ENCODE measurements around the gene DPCD. TPM values are rescaled to one million over a fixed set of nuclear protein-coding genes. Genes with fewer than 3 reads are reported as not detected.
"Not testable (repeated sequence)": the region's sequence is repeated elsewhere in the genome, so short reads cannot be mapped to it uniquely, and the experiment has no call there.

The DPCD gene
- polyA plus RNA-seq, 1 donor = 11.8 TPM

DNA sequence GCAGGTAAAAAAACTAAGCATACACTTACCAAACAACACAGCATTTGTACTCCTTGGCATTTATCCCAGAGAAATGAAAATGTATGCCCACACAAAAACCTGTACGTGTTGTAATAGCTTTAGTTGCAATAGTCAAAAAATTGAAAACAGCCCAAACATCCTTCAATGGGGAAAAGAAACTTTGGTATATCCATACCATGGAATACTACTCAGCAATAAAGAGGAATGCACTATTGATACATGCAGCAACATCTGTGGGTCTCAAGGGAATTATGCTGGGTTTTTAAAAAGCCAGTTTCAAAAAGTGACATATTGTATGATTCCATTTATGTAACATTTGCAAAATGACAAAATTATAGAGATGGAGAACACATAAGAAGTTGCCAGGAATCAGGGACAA is 35.4 kb downstream of the DPCD start:
- DNase-seq = no peak

DNA sequence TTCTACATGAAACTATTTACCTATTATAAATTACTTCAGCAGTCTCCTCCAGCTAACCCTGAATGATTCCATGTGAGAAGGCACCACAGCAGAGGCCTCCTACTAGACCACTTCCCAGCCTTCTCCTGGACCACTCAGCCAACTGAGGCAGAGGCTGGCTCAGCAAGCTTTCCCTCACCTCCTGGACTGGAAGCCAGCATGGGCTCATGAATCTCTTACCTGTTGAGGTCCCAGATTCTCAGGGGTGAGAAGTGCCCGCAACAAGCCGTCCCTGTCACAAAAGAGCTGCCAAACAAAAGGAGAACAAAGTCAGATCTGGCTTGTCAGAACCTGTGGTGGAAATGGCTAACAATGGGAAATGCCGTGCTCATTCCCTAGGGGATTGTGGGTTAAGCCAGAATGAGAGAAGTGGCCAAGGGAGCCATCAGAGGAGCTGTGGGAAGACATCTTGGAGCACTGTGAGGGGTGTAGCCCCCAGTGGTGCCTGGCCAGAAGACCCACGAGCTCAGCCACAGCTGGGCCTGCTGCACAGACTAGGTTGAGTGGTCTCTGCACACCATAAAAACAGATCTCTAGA is 36.5 kb downstream of the DPCD start:
- no peak for DNase-seq

DNA sequence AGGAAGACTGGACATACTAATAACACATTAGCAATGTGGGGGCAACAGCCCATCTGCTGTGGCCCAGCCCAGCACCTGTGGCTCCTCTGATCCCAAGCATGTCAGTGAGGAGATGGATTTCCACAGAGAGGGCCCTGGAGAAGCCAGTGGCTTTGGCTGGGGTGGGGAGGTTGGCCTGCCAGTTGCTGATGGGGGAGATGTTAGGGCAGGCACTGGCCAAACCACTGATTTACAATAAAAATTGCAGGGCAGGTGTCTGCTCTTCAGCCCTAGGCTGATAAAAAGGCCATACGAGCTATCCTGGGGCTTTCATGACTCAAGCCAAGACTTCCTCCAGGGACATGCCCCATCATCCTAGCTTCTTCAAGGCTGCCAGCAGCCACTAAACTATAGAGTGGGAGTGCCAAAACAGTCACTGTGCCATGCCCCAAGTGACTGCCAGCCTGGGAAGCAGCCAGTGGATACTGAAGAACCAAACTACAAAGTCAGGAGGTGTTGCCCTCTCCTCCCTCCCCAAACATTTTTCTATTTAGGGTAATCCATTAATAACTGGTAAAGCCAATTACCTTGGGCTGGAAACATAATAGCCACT is 37.8 kb downstream of the DPCD start:
- DNase-seq = no peak

DNA sequence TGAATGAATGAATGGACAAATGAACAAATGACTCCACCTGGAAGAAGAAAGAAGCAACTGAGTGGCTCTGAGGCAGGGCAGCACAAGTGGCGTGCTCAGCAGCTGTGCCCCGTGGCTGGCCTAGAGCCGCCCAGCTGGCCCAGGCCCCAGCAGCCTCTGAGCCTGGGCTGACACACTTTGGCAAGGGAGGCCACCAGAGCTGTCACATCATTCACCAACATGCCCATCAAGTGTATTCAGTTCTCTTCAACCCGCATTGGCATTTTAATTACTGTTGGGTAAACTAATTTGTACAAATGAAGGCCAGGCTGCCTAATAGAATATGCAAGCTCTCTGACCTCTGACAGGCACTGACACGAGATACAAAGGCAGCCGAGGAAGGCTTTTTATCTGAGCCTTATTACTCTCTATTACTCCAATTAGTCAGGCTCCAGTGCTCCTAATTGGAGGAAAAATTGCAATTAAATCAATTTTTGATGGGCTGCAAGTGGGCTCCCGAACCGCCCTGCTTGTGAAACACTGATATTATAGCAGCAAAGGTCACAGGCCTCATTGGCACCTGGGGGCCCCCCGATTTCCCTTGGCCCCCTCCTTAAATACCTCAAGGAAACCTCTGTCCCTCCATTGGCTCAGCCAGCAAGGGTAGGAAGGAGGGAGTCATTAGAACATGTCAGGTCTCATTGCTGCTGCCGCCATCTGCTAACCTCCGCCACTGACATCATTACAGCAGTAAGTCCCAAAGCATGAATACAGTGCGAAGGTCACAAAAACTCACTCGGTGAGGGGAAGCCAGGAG is 41.9 kb downstream of the DPCD start:
- DNase-seq = no peak

DNA sequence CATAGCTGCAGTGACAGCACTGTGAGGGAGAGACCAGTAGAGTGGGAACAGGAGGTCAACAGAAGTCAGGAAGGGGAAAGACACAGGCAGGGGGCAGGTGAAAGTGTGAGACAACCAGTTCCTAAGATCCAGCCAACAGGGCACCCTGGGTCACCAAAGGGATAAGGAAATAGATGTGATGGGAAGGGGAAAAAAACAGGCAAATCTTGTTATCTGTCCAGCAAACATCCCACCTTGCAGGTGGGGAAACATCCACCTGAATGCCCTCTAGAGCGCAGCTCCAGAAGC is 42.5 kb downstream of the DPCD start:
- no peak for DNase-seq

DNA sequence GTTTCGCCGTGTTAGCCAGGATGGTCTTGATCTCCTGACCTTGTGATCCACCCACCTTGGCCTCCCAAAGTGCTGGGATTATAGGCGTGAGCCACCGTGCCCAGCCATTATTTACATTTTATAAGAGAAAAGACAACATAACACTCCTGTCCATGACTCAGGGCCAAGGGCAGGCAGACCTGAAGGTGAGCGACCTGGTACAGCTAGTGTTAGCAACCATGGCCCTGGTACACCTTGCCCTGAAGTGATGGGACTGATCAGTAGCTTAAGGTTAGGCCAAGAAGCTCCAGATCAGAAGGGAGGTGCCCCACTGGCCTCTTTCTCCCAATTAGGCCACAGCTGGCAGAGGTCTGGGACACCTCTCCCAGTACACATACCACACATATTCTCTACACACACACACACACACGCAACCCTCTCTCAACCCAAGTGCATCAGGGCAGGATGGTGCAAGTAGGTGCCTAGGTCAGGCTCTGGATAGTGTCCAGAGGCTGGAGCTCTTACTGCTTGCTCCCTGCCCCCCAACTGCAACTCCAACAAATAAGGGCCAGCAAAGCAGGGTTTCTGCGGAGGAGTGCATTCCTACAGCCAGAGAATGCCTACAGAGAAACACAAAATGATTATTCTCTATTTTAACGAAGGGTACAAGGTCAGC is 43.8 kb downstream of the DPCD start:
- DNase-seq = no peak

DNA sequence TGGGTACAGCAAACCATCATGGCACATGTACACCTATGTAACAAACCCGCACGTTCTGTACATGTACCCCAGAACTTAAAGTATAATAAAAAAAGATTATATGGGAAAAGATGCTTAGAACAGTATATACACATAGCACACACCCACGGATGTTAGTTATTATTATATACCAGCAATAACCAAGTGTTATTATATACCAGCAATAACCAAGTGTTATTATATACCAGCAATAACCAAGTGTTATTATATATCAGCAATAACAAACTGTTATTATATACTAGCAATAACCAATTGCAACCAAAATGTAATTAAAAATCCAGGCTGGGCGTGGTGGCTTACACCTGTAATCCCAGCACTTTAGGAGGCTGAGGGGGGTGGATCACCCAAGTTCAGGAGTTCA is 45.4 kb downstream of the DPCD start:
- not testable (repeated sequence) for DNase-seq

DNA sequence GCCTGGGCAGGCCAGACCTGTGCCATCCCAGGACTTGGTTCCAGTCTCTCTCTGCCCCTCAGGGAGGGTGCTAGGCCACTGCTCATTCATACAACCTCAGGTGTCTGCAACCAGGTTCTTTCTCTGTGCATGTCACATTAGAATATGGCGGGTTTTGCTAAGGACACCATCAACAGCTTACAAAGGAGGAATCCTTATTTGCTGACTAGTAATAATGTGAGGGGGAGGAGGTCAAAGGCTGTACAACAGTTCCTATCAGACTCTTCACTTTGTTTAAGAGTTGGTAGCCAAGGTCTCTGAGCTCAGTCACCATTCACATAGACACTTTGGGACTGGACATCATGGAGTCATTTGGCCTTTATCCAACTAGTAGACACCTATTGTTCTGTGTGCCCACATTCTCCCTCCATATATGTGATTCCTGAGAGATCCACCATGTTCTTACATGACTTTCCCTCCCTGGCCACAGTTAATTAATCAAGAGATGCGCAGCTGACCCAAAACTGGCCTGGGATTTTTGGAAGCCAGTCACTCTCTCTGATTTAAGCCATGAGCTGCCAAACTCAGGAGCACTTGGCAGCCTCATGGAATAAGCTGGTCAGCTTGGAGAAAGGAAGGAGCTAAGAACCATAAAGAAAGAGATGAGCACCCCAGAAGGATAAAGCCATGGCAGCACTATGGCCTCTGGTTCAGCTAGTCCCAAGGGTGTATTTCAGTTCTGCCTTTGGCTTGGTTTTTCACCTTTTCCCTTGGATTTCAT is 51.2 kb downstream of the DPCD start:
- DNase-seq = no peak

DNA sequence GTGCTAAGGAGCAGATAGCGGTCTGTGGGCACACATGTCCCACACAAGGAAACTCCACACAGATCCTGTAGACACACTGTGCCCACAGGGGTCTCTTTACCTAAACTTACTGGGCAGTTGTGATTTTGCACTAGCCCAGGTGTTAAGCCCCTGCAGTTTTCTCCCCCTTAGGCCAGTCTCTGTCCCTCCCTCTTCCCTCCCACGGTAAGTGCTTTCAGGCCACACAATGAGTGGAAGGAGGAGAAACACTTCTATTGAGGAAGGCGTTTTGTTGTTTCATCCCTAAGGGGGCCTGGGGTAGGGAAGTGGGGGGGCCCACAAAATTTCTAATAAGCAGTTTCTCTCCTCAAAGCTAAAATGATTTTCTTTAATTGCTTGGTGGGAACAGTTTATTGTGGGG is 55.4 kb downstream of the DPCD start:
- no peak for DNase-seq

DNA sequence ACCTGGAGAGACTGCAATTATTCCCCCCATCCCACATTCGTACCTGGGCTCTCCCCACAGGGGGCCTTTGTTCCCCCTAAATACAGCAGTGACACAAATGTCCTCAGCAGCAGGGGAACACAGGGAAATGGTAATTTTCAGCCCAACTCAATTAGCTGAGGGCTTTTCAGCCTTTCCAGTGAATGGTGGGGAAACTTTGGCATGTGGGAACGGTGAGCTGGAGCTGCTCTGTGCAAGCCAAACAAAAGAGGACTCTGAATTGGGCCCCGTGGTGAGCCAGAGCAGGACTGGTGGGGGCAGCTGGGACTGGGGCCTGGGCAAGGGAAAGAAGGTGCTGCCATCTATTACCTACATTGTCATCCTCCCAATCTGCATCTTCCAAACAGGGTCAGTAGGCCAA is 55.9 kb downstream of the DPCD start:
- DNase-seq = no peak

DNA sequence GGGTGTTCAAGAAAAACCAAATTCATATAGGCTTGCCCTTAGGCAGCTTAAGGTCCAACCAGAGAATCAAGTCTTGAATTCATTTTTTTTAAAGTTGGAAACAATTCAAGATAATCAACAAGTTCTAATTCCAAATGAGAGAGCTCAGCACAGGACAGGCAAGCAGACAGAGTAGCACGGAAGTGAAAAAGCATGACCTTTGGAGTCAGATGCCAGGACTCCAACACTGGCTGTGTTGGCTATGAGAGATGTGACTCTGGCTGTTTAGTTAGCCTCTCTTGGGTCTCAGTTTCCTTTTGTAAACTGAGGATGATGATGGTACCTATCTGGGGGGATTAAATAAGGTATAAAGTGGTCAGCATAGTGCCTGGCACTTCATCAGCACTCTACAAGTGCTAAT is 57.5 kb downstream of the DPCD start:
- DNase-seq = no peak

DNA sequence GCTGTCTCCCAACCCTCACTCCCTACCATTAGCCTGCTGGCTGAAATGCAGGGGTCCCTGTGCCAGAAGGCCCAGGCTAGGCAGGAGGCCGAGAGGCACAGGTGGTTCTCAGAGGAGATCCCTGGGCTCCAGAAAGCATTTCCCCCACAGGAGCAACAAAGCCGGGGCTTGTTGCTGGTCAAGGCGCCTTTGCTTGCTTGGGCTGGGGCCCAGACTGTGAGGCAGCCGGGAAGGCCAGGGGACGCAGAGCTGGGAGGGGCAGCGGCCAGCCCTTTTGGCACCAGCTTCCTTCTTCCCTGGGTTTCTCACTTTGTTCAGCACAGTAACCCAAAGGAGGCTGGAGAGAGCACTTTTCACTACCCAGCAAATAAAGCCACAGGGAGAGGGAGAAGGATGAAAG is 58.2 kb downstream of the DPCD start:
- DNase-seq = peak; percentile 4

DNA sequence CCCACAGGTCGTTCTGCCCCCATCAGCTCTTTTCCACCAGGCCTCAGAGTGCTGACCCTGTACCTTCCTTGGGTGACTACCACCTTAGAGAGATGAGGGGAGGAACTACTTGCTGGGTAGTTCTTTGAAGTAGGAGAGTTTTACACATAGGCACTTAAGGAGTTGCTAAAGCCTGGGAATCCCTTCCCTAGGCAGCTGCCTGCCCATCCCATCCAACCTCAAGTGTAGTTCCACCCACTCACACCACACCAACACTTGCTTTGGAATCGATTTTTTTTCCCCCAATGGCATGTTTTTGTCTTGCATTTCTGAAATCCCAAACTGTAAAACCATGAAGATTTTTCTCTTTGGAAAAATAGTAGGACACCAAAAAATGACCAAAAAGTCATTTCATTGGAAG is 59.1 kb downstream of the DPCD start:
- DNase-seq = no peak

DNA sequence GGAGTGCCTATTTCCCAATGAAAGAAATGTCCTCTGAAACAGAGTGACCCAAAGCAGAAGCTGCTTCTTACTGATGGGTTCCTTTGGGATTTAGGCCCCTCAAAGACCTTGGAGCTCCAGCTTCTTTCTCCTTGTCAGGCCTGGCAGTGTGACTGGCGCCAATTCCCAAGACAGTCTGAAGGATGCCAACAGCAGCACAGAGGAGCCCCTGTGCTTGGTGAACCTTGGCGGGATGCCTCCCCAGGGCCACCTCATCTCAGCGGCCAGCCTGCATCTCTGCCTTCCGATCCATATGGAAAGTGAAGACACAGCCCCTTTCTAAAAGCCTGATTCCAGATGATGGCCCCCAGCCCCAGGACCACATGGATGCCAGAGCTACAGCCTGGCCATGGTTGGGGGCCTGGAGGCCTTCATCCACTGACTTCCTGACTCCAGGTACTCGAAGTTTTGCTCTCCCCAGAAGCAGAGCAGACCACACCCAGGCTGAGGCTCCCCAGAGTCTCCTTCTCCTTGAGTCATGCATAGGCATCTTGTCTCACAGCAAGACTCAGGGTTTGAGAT is 61.5 kb downstream of the DPCD start:
- no peak for DNase-seq

DNA sequence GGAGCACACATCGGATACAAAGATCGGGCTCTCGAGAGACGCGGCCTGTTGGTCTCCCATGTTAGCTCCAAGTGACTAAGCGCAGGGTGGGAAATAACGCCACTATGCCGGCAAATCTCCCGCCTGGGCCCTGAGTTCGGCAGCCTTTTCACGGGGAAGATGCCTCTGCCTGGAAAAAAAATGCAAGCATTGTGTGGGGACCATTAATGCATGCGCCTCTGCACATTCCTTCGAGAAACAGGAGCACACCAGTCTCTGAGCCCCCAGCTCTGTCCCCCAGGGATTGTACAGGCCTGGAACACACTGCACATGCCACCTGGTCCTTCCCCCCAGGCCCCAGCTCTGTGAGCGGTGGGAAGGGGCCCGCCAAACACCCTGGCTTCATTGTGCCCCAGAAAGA is 62.7 kb downstream of the DPCD start:
- DNase-seq = no peak

DNA sequence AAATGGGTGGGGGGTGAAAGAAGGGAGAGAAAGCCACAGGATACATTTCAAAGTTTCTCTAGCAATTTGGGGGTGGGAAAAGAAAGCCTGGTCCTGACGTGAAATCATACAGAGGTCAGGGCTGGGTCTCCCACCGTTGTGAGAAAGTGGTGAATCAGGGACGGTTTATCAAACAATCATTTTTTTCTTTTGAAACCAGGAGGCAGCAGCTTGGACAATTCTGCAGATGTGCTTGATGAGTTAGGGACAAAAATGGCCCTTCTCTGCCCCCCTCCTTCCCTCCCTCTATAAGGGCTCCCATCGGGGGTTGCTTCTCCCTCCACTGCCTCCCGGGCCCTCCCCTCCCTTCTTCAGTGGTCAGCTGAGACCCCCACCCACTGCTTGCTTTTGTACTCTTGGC is 63.2 kb downstream of the DPCD start:
- DNase-seq = no peak

DNA sequence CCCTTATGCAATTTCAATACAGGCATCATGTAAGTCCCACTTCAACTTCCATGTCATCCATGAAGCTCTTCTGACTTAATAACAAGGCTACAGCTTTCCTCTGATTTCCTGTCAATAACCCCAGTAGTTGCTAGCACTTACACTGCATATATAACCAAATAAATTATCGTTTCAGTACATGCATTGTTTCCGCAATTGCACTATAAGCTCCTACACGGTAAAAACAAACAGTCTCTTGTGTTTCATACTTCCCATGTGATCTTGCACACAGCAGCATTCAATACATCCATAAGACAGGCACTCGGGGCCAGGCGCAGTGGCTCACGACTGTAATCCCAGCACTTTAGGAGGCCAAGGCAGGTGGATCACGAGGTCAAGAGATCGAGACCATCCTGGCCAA is 65.4 kb downstream of the DPCD start:
- no peak for DNase-seq

DNA sequence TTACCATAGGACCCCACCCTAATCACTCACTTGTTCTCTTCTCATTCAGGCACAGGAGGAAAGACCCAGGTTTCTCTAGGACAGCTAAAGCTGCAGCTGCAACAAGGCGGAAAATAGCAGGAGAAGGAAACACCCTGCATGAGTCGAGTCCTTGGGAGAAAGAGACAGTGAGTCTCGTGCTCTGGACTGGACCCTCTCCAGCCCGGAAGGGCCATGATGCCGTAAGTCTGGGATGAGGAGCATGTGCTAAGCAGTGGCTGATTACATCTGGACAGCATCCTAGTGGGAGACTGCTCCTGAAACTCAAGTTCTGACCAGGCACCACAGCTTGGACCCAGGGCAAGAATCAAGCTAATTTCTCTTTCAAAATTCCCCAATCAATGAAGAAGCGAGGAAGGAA is 67.4 kb downstream of the DPCD start:
- no peak for DNase-seq

DNA sequence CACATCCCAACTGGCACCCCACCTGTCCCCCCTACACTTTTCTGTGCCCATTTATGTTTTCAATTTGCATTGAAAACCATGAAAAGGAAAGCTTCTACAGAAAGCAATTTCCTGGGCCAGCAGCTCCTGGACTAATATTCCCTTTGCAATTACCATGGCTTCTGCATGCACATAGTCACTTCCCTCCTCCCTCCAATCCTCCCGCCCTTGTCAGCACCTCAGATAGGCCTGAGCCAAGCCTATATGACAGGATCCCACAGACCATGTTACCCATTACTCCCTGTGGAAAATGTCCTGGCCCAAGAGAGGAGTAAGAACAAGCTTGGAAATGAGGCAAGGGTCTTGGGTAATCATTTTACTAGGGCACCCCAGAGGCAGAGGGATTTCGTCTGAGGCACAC is 68.8 kb downstream of the DPCD start:
- DNase-seq = no peak

DNA sequence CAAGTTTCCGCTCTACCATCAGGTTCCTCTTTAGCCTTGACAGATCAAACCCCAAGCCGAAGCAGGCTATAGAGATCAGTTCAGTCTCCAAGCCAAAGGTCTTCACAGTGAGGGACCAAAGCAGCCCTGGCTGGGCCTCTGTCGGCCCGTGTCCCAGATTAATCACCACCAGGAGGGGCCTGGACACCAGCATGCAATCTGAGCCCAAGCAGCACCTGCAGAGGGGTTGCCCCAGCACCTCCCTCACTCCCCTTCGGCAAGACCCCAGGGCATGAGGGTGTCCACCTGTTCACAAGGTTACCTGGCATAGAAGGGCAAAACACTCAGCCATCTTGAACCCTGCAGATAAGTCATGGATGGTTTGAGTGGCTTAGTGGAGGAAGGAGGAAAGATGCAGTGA is 70.9 kb downstream of the DPCD start:
- DNase-seq = no peak
